Fibroblast of lung (primary cell): ENCODE data around the gene PCDH18. TPM values are rescaled to one million over a fixed set of nuclear protein-coding genes. Genes with fewer than 3 reads are reported as not detected.
A peak's percentile ranks its signal among the peaks of the same experiment; 100 is the strongest.

ENCODE experiments used
- DNase-seq, 2 donors: peaks; one replicate each; pipeline versions ENCODE4 v3.0.0 to v3.0.0-alpha.2; 2010; ENCODE audit warnings: low read depth in 2 of 2
- H2AFZ ChIP-seq: 2 replicates; pipeline ENCODE4 v1.5.1; 2012; ENCODE audit warnings: low read length, control low read depth, inconsistent platforms
- H3K27ac ChIP-seq: 2 replicates; pipeline ENCODE4 v1.5.1; 2011; ENCODE audit warnings: low read length, control low read depth; ENCODE audit not compliant: insufficient read depth
- H3K27me3 ChIP-seq: 2 replicates; pipeline ENCODE4 v1.5.1; 2011; ENCODE audit warnings: mild to moderate bottlenecking, low read length; ENCODE audit not compliant: control insufficient read depth, insufficient read depth
- H3K36me3 ChIP-seq: 2 replicates; pipeline ENCODE4 v1.5.1; 2011; ENCODE audit warnings: low read length; ENCODE audit not compliant: control insufficient read depth, insufficient read depth
- H3K4me1 ChIP-seq: 2 replicates; pipeline ENCODE4 v1.5.1; 2011; ENCODE audit warnings: low read length; ENCODE audit not compliant: control insufficient read depth, insufficient read depth; ENCODE audit errors: extremely low read depth
- H3K4me2 ChIP-seq: 2 replicates; pipeline ENCODE4 v1.5.1; 2011; ENCODE audit warnings: low read length, control low read depth; ENCODE audit not compliant: insufficient read depth; ENCODE audit errors: extremely low read depth
- H3K4me3 ChIP-seq, 4 experiments: fragments of 200-600 bp in 1 of 4; sonication (generic) in 1 of 4; replicated peaks in 1 of 4; 2 replicates each; pipeline ENCODE4 v1.5.1; 2011 to 2016; ENCODE audit warnings: low read length in 4 of 4, low read depth in 3 of 4, mild to moderate bottlenecking in 3 of 4, control low read depth in 2 of 4, inconsistent platforms in 1 of 4, mixed read lengths in 1 of 4; ENCODE audit not compliant: insufficient read depth in 1 of 4; ENCODE audit errors: control extremely low read depth in 1 of 4
- H3K79me2 ChIP-seq: 2 replicates; pipeline ENCODE4 v1.5.1; 2012; ENCODE audit warnings: mild to moderate bottlenecking, low read length, inconsistent platforms; ENCODE audit not compliant: control insufficient read depth, insufficient read depth
- H3K9ac ChIP-seq: 2 replicates; pipeline ENCODE4 v1.5.1; 2011; ENCODE audit warnings: mild to moderate bottlenecking, low read length, control low read depth; ENCODE audit not compliant: insufficient read depth
- H3K9me3 ChIP-seq: 2 replicates; pipeline ENCODE4 v1.5.1; 2012; ENCODE audit warnings: low read depth, low read length; ENCODE audit not compliant: control insufficient read depth, insufficient read depth
- H4K20me1 ChIP-seq: 2 replicates; pipeline ENCODE4 v1.5.1; 2011; ENCODE audit warnings: low read length; ENCODE audit not compliant: control insufficient read depth, insufficient read depth; ENCODE audit errors: extremely low read depth
- CTCF ChIP-seq, 2 donors: IDR thresholded peaks in 1 of 2; conservative IDR thresholded peaks in 1 of 2; 1 replicate in 1 of 2; 2 replicates in 1 of 2; pipeline ENCODE4 v1.5.1; 2011 to 2012; ENCODE audit warnings: low read length in 2 of 2, control low read depth in 1 of 2, inconsistent platforms in 1 of 2, low read depth in 1 of 2, mild to moderate bottlenecking in 1 of 2
- EZH2 ChIP-seq: IDR thresholded peaks from 2 replicates; pipeline ENCODE4 v1.5.1; 2012; ENCODE audit warnings: low read length, control low read depth, mild to moderate bottlenecking; ENCODE audit errors: missing control alignments
- polyA plus RNA-seq, 2 donors: library from polyadenylated mRNA; depleted of rRNA in 1 of 2; stranded (reverse) in 1 of 2; unstranded in 1 of 2; fragments of >200 nt; gene quantifications; 2 replicates each; pipeline ENCODE4 v1.2.1, GENCODE V29; 2011 to 2012; ENCODE audit warnings: missing spikeins in 1 of 2
- total RNA-seq: library from RNA; depleted of rRNA; stranded (reverse); fragments of >200 nt; gene quantifications from 2 replicates; pipeline ENCODE4 v1.2.1, GENCODE V29; 2014

Gene PCDH18
- total and polyA plus RNA-seq, 2 donors (not counting 1 experiment from before 2014, with no cell fraction given) = 203 to 542 TPM

- H2AFZ ChIP-seq = no peak overlapping the region
- TF ChIP-seq EZH2 = no peak
- no peak for TF ChIP-seq CTCF (conservative IDR thresholded peaks at IDR 0.05 in 1 of 2, IDR thresholded peaks at IDR 0.05 in 1 of 2; ENCODE audit: low read depth in 1 of 2, low read length in 2 of 2)
- H3K9ac ChIP-seq = peak overlapping the region; percentile 21
- H3K27ac ChIP-seq = peak overlapping the region; percentile 81
- H3K4me1 ChIP-seq = peaks cover 4% of the 10 kb centered on the region
- H3K36me3 ChIP-seq = peaks cover 6% of the 10 kb centered on the region
- no peaks in the 10 kb centered on the region for H3K9me3 ChIP-seq
- H3K4me3 ChIP-seq = peak overlapping the region; percentile 18 to 100 (median 88)
- H3K4me2 ChIP-seq = peak overlapping the region; percentile 95
- no peaks in the 10 kb centered on the region for H4K20me1 ChIP-seq
- peak; percentile 35 to 58 for DNase-seq
- H3K79me2 ChIP-seq = peaks cover 51% of the 10 kb centered on the region
- no peaks in the 10 kb centered on the region for H3K27me3 ChIP-seq
These were observed 559 bp upstream of the PCDH18 start for GRCh38 chr4:137532869-137533236.

- Histone ChIP-seq H3K4me2 (peak overlapping the region; percentile 91), H3K4me3 (peak overlapping the region; percentile 87 to 100 (median 88)), H3K79me2 (peaks cover 66% of the 10 kb centered on the region), H3K27me3 (no peaks in the 10 kb centered on the region), H3K4me1 (peaks cover 4% of the 10 kb centered on the region), H2AFZ (no peak overlapping the region), H4K20me1 (no peaks in the 10 kb centered on the region), H3K36me3 (peaks cover 10% of the 10 kb centered on the region), H3K9ac (peak overlapping the region; percentile 66), H3K27ac (peak overlapping the region; percentile 81), H3K9me3 (no peaks in the 10 kb centered on the region)
- TF ChIP-seq EZH2 (no peak), CTCF (conservative IDR thresholded peaks at IDR 0.05 in 1 of 2, IDR thresholded peaks at IDR 0.05 in 1 of 2; ENCODE audit: low read depth in 1 of 2, low read length in 2 of 2) (peak; percentile 60 to 66)
- peak; percentile 30 to 81 for DNase-seq
These were observed 917 bp downstream of the PCDH18 start for GRCh38 chr4:137531168-137531985.

GRCh38 chr4:137530176-137530575, 2.1 kb downstream of the PCDH18 start:
- peaks cover 77% of the 10 kb centered on the region for H3K79me2 ChIP-seq
- peak overlapping the region; percentile 91 for H3K4me2 ChIP-seq
- peaks cover 8% of the 10 kb centered on the region for H3K4me1 ChIP-seq
- peak; percentile 53 to 81 for DNase-seq
- H3K36me3 ChIP-seq = peaks cover 12% of the 10 kb centered on the region
- peak overlapping the region; percentile 43 for H3K9ac ChIP-seq
- TF ChIP-seq CTCF (conservative IDR thresholded peaks at IDR 0.05 in 1 of 2, IDR thresholded peaks at IDR 0.05 in 1 of 2; ENCODE audit: low read depth in 1 of 2, low read length in 2 of 2) (no peak), EZH2 (no peak)
- H3K27me3 ChIP-seq = no peaks in the 10 kb centered on the region
- peak overlapping the region; percentile 81 for H3K27ac ChIP-seq
- H2AFZ ChIP-seq = no peak overlapping the region
- H3K4me3 ChIP-seq = peak overlapping the region; percentile 87 to 100 (median 88)
- H3K9me3 ChIP-seq = no peaks in the 10 kb centered on the region
- no peaks in the 10 kb centered on the region for H4K20me1 ChIP-seq
